Transverse colon (tissue), 4 donors: Measurements from ENCODE around the gene IL20RA.

Experiments used
- CTCF ChIP-seq, 5 experiments: fragments of 200-600 bp in 3 of 5; fragments of 450-650 bp in 2 of 5; sonication (generic) in 3 of 5; IDR thresholded peaks; 1 replicate in 2 of 5; 2 replicates in 3 of 5; pipeline ENCODE4 v1.5.1; 2016 to 2017; ENCODE audit warnings: antibody characterized with exemption in 5 of 5, inconsistent platforms in 3 of 5, mild to moderate bottlenecking in 2 of 5, moderate library complexity in 1 of 5
- EP300 ChIP-seq: sonication (generic); formaldehyde crosslinking; IDR thresholded peaks from one replicate; pipeline ENCODE4 v1.6.1; 2017; ENCODE audit warnings: antibody characterized with exemption, low read depth
- POLR2A ChIP-seq: fragments of 450-650 bp; IDR thresholded peaks from one replicate; pipeline ENCODE4 v1.6.1; 2016; ENCODE audit warnings: antibody characterized with exemption, mild to moderate bottlenecking, moderate library complexity
- POLR2AphosphoS5 ChIP-seq, 3 donors: sonication (generic); formaldehyde crosslinking; IDR thresholded peaks; one replicate each; pipeline ENCODE4 v1.6.1; 2016; ENCODE audit warnings: antibody characterized with exemption in 3 of 3

GRCh38 chr6:137011406-137011805 is 33.4 kb downstream of the IL20RA start:
- TF ChIP-seq CTCF (IDR thresholded peaks at IDR 0.05) (no peak), POLR2A (no peak), EP300 (no peak), POLR2AphosphoS5 (IDR thresholded peaks at IDR 0.05) (no peak)
